ENCODE measurements around the gene TMEM254.
"Not testable (repeated sequence)": the region's sequence is repeated elsewhere in the genome, so short reads cannot be mapped to it uniquely, and the experiment has no call there.

The TMEM254 gene

GRCh38 chr10:80122110-80122710, 43.7 kb downstream of the TMEM254 start:
- no peak for TF ChIP-seq CTCF (conservative IDR thresholded peaks at IDR 0.05; ENCODE audit: low read depth)
- CTCF ChIA-PET, result no interaction called here
- DNase-seq (ENCODE audit: low spot score), result no peak
- no peak overlapping the region for H3K27ac ChIP-seq
- POLR2A ChIA-PET (ENCODE audit: low non-redundant PET), result interaction anchor here (0.6 kb wide), 1 partner anchor 19 kb away, joined by 9 read pairs; no protein-coding TSS in a partner anchor

GRCh38 chr10:80122746-80123145, 44.3 kb downstream of the TMEM254 start:
- CTCF ChIA-PET, result no interaction called here
- POLR2A ChIA-PET (ENCODE audit: low non-redundant PET), result no interaction called here
- no peak for TF ChIP-seq CTCF (conservative IDR thresholded peaks at IDR 0.05; ENCODE audit: low read depth)
- H3K27ac ChIP-seq, result no peak overlapping the region
- no peak for DNase-seq (ENCODE audit: low spot score)

- no peak for TF ChIP-seq CTCF (conservative IDR thresholded peaks at IDR 0.05; ENCODE audit: low read depth)
- no peak overlapping the region for H3K27ac ChIP-seq
- POLR2A ChIA-PET (ENCODE audit: low non-redundant PET), result no interaction called here
- CTCF ChIA-PET, result interaction anchor here (0.7 kb wide), 1 partner anchor 68 kb away, joined by 4 read pairs; no protein-coding TSS in a partner anchor
- no peak for DNase-seq (ENCODE audit: low spot score)
Observed at GRCh38 chr10:80126876-80127275, 48.4 kb downstream of the TMEM254 start.

GRCh38 chr10:80131499-80131901, 53.0 kb downstream of the TMEM254 start:
- no peak for DNase-seq (ENCODE audit: low spot score)
- ChIA-PET CTCF (interaction anchor here (0.6 to 0.8 kb wide), 2 partner anchors 64 to 73 kb away, joined by 3 to 5 read pairs; no protein-coding TSS in a partner anchor), POLR2A (ENCODE audit: low non-redundant PET) (interaction anchor here (0.5 kb wide), 1 partner anchor 52 kb away, joined by 3 read pairs; no protein-coding TSS in a partner anchor)
- TF ChIP-seq CTCF (conservative IDR thresholded peaks at IDR 0.05; ENCODE audit: low read depth), result no peak
- H3K27ac ChIP-seq, result no peak overlapping the region

- ChIA-PET CTCF (interaction anchor here (0.6 to 2.1 kb wide), 4 partner anchors 65 to 133 kb away, joined by 3 to 9 read pairs (median 6); no protein-coding TSS in a partner anchor), POLR2A (ENCODE audit: low non-redundant PET) (no interaction called here)
- TF ChIP-seq CTCF (conservative IDR thresholded peaks at IDR 0.05; ENCODE audit: low read depth), result no peak
- H3K27ac ChIP-seq, result no peak within 1 kb of the TSS
- no peak for DNase-seq (ENCODE audit: low spot score)
Observed at GRCh38 chr10:80132299-80133139, 54.1 kb downstream of the TMEM254 start, which contains the start of gene PLAC9. PLAC9 (plus strand) TSS chr10:80132730; CDS start chr10:80132763, 33 bp downstream.

- POLR2A ChIA-PET (ENCODE audit: low non-redundant PET), result no interaction called here
- CTCF ChIA-PET, result interaction anchor here (0.6 to 2.1 kb wide), 3 partner anchors 74 to 281 kb away, joined by 4 to 9 read pairs (median 6); no protein-coding TSS in a partner anchor
- DNase-seq (ENCODE audit: low spot score), result no peak
- no peak overlapping the region for H3K27ac ChIP-seq
- TF ChIP-seq CTCF (conservative IDR thresholded peaks at IDR 0.05; ENCODE audit: low read depth), result no peak
Observed at GRCh38 chr10:80133206-80133605, 54.7 kb downstream of the TMEM254 start.

GRCh38 chr10:80133687-80134086, 55.2 kb downstream of the TMEM254 start:
- CTCF ChIA-PET, result interaction anchor here (0.6 to 2.1 kb wide), 3 partner anchors 75 to 280 kb away, joined by 4 to 9 read pairs (median 6); no protein-coding TSS in a partner anchor
- POLR2A ChIA-PET (ENCODE audit: low non-redundant PET); DNase-seq (ENCODE audit: low spot score); H3K27ac ChIP-seq: not testable (repeated sequence)

Data from RWPE1 (cell line).